ENCODE data around the gene C16orf95.

GRCh38 chr16:87366930-87367329 lies 49.7 kb upstream of the C16orf95 start:
- TF ChIP-seq CTCF (IDR thresholded peaks at IDR 0.05) (no peak), POLR2A (IDR thresholded peaks at IDR 0.05) (no peak)
